ENCODE results near the gene RHBDL1.
A peak's percentile ranks its signal among the peaks of the same experiment; 100 is the strongest.

RHBDL1 gene

DNA sequence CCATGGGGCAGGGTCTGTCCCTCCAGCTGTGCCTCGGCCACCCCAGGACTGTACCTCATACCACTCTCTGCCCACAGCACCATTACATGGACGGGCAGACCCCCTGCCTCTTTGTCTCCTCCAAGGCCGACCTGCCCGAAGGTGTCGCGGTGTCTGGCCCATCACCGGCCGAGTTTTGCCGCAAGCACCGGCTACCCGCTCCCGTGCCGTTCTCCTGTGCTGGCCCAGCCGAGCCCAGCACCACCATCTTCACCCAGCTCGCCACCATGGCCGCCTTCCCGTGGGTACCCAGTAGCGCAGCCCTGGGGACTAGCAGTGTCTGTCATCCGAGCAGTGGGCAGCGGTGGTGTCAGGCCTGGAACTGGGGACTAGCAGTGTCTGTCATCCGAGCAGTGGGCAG lies 2.6 kb upstream of the RHBDL1 start:
- H3K4me3 Mint-ChIP-seq, result no peak overlapping the region
- H3K27me3 Mint-ChIP-seq, result peaks cover 13% of the 10 kb centered on the region
- no peak for ATAC-seq

DNA sequence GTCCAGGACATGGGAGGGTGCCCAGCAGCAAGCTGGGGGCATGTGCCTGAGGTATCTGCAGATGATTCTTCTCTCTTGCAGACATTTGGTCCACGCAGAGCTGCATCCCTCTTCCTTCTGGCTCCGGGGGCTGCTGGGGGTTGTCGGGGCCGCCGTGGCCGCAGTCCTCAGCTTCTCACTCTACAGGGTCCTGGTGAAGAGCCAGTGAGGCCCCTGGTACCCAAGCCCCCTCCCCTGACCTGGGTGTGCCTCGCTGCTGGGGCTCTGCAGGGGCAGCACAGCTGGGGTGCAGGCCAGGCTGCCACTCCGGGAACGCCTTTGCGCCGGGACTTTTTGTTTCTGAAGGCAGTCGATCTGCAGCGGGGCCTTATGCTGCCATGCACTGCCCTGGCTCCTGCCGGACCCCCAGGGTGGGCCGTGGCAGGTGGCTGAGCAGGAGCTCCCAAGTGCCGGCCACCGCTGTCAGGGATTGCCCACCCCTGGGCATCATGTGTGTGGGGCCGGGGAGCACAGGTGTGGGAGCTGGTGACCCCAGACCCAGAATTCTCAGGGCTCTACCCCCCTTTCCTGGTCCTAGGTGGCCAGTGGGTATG lies 2.0 kb upstream of the RHBDL1 start:
- H3K9me3 Mint-ChIP-seq, result no peaks in the 10 kb centered on the region
- H3K27ac Mint-ChIP-seq, result no peak overlapping the region
- peaks cover 23% of the 10 kb centered on the region for H3K4me1 Mint-ChIP-seq
- ATAC-seq, result no peak
- no peak overlapping the region for H3K4me3 Mint-ChIP-seq
- peaks cover 38% of the 10 kb centered on the region for H3K36me3 Mint-ChIP-seq
- H3K27me3 Mint-ChIP-seq, result peaks cover 13% of the 10 kb centered on the region

More for the DNA sequence above, 2.6 kb upstream of the RHBDL1 start:
- H3K9me3 Mint-ChIP-seq, result no peaks in the 10 kb centered on the region
- H3K4me1 Mint-ChIP-seq, result peaks cover 17% of the 10 kb centered on the region
- H3K36me3 Mint-ChIP-seq, result peaks cover 38% of the 10 kb centered on the region
- H3K27ac Mint-ChIP-seq, result no peak overlapping the region

GRCh38 chr16:674214-674881 lies 1.1 kb upstream of the RHBDL1 start:
- Mint-ChIP-seq H3K27me3 (peaks cover 13% of the 10 kb centered on the region), H3K27ac (no peak overlapping the region), H3K4me3 (peak overlapping the region; percentile 58), H3K4me1 (peaks cover 24% of the 10 kb centered on the region), H3K36me3 (peaks cover 38% of the 10 kb centered on the region), H3K9me3 (no peaks in the 10 kb centered on the region)
- ATAC-seq, result no peak

DNA sequence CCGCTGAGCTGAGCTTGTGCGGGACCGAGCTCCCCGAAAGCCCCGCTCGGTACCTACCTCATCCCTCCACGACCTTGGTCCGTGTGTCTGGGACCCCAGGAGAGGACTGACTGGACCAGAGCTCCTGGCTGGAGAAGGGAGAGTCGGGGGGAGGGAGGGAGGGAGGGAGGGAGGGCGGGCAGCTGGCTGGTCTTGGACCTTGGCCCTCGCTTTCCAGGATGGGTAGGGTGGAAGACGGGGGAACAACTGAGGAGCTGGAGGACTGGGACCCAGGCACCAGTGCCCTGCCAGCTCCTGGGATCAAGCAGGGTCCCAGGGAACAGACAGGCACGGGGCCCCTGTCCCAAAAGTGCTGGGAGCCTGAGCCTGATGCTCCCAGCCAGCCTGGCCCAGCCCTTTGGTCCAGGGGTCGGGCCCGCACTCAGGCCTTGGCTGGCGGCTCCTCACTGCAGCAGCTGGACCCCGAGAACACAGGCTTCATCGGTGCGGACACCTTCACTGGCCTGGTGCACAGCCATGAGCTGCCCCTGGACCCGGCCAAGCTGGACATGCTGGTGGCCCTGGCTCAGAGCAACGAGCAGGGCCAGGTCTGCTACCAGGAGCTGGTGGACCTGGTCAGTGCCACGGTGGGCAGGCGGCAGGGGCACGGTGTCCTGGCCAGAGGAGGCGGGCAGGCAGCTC lies 553 bp downstream of the RHBDL1 start:
- Mint-ChIP-seq H3K4me1 (peaks cover 29% of the 10 kb centered on the region), H3K27me3 (peaks cover 13% of the 10 kb centered on the region), H3K36me3 (peaks cover 26% of the 10 kb centered on the region), H3K4me3 (no peak overlapping the region), H3K27ac (no peak overlapping the region), H3K9me3 (no peaks in the 10 kb centered on the region)
- no peak for ATAC-seq

- H3K9me3 Mint-ChIP-seq, result no peaks in the 10 kb centered on the region
- H3K27ac Mint-ChIP-seq, result no peak overlapping the region
- H3K36me3 Mint-ChIP-seq, result peaks cover 22% of the 10 kb centered on the region
- no peak overlapping the region for H3K4me3 Mint-ChIP-seq
- H3K27me3 Mint-ChIP-seq, result peaks cover 13% of the 10 kb centered on the region
- H3K4me1 Mint-ChIP-seq, result peaks cover 34% of the 10 kb centered on the region
- ATAC-seq, result no peak
These were observed 1.1 kb downstream of the RHBDL1 start for GRCh38 chr16:676565-676902.

GRCh38 chr16:676913-677312 lies 1.4 kb downstream of the RHBDL1 start:
- peaks cover 22% of the 10 kb centered on the region for H3K36me3 Mint-ChIP-seq
- no peaks in the 10 kb centered on the region for H3K9me3 Mint-ChIP-seq
- H3K27ac Mint-ChIP-seq, result no peak overlapping the region
- peaks cover 38% of the 10 kb centered on the region for H3K4me1 Mint-ChIP-seq
- ATAC-seq, result no peak
- H3K27me3 Mint-ChIP-seq, result peaks cover 13% of the 10 kb centered on the region
- H3K4me3 Mint-ChIP-seq, result no peak overlapping the region

GRCh38 chr16:677316-678190 lies 2.1 kb downstream of the RHBDL1 start:
- peaks cover 43% of the 10 kb centered on the region for H3K4me1 Mint-ChIP-seq
- H3K9me3 Mint-ChIP-seq, result no peaks in the 10 kb centered on the region

GRCh38 chr16:678209-678857 lies 2.9 kb downstream of the RHBDL1 start:
- peaks cover 28% of the 10 kb centered on the region for H3K36me3 Mint-ChIP-seq
- peaks cover 13% of the 10 kb centered on the region for H3K27me3 Mint-ChIP-seq
- no peaks in the 10 kb centered on the region for H3K9me3 Mint-ChIP-seq
- H3K4me3 Mint-ChIP-seq, result peak overlapping the region; percentile 11
- no peak overlapping the region for H3K27ac Mint-ChIP-seq
- peaks cover 51% of the 10 kb centered on the region for H3K4me1 Mint-ChIP-seq
- no peak for ATAC-seq

More at GRCh38 chr16:677316-678190, 2.1 kb downstream of the RHBDL1 start:
- H3K27ac Mint-ChIP-seq, result no peak overlapping the region
- H3K36me3 Mint-ChIP-seq, result peaks cover 27% of the 10 kb centered on the region
- no peak overlapping the region for H3K4me3 Mint-ChIP-seq
- ATAC-seq, result no peak
- peaks cover 13% of the 10 kb centered on the region for H3K27me3 Mint-ChIP-seq

DNA sequence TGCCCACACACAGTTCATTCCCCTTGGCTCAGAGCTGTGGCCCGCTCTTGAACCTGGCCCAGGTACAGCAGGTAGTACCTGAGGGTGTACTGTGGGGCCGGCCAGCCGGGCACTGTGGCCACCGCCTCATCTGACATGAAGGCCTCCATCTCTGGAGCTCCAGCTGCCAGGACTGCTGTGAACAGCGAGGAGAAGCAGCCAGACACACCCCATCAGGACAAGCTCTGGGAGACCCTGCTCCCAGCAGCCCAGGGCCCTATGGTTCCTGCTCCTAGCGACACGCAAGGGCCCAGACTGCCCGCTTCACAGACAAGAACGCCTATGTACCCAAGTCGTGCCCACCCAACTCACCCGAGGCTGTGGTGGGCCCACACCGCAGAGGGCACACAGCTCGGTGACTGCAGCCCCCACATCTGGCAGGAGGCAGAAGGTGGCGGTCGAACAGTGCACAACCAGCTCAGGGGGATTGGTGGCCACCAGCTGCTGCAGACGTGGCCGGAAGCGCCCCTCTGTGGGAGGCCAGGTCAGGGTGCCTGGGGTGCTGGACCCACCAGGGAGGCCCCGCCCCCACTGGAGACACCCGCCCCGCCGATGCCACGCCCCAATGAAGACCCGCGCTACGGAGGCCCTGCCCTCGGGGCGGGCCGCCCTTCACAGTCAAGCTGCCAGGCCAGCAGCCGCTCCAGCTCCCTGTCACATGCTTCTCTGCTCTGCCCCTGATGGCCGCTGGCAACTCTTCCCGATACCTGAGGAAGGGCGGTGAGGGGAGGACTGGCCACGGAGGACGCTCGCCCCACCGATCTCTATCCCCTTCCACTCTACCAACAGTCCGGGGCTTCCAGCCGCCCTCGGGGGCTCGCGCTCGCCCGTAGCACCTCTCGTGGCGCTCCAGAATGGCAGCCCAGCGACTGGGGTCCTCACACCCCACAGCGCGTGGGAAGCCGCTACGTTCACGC lies 3.7 kb downstream of the RHBDL1 start:
- H3K9me3 Mint-ChIP-seq, result no peaks in the 10 kb centered on the region
- H3K27ac Mint-ChIP-seq, result peak overlapping the region; percentile 67
- H3K36me3 Mint-ChIP-seq, result peaks cover 25% of the 10 kb centered on the region
- ATAC-seq, result no peak
- peaks cover 13% of the 10 kb centered on the region for H3K27me3 Mint-ChIP-seq
- peak overlapping the region; percentile 69 for H3K4me3 Mint-ChIP-seq
- peaks cover 54% of the 10 kb centered on the region for H3K4me1 Mint-ChIP-seq

- Mint-ChIP-seq H3K9me3 (no peaks in the 10 kb centered on the region), H3K27me3 (peaks cover 8% of the 10 kb centered on the region), H3K4me1 (peaks cover 58% of the 10 kb centered on the region), H3K4me3 (peak within 1 kb of the TSS; percentile 84), H3K36me3 (peaks cover 19% of the 10 kb centered on the region), H3K27ac (peak within 1 kb of the TSS; percentile 67)
- ATAC-seq, result peak; percentile 67
These were observed 4.5 kb downstream of the RHBDL1 start, which contains the start of gene STUB1 for GRCh38 chr16:679814-680624. STUB1 (plus strand) TSS chr16:680410; CDS start chr16:680526, 116 bp downstream.

GRCh38 chr16:680625-680945 lies 5.1 kb downstream of the RHBDL1 start:
- Mint-ChIP-seq H3K27ac (peak overlapping the region; percentile 67), H3K4me1 (peaks cover 56% of the 10 kb centered on the region), H3K36me3 (peaks cover 18% of the 10 kb centered on the region), H3K27me3 (peaks cover 2% of the 10 kb centered on the region), H3K4me3 (peak overlapping the region; percentile 84), H3K9me3 (no peaks in the 10 kb centered on the region)
- ATAC-seq, result no peak

DNA sequence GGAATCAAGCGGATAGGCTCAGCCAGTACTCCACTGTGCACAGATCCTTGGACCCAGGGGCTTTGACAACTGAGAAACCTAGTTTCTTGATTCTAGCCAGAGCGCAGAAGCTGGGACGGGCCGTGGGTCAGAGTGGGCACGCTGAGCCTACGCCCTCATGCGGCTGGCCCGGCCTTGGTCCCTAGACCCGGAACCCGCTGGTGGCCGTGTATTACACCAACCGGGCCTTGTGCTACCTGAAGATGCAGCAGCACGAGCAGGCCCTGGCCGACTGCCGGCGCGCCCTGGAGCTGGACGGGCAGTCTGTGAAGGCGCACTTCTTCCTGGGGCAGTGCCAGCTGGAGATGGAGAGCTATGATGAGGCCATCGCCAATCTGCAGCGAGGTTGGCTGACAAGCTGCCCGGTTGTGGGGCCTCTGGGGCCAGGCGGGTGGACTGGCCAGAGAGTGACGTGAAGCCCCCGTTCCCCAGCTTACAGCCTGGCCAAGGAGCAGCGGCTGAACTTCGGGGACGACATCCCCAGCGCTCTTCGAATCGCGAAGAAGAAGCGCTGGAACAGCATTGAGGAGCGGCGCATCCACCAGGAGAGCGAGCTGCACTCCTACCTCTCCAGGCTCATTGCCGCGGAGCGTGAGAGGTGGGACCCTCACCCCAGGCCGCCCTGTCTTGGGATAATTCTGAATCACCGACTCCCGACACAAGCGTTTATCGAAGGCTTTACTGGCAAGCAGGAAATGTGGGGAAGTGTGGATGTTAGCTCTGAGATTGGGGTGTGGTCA lies 5.7 kb downstream of the RHBDL1 start:
- H3K36me3 Mint-ChIP-seq, result peaks cover 21% of the 10 kb centered on the region
- H3K27ac Mint-ChIP-seq, result peak overlapping the region; percentile 67
- ATAC-seq, result no peak
- H3K27me3 Mint-ChIP-seq, result no peaks in the 10 kb centered on the region
- H3K9me3 Mint-ChIP-seq, result no peaks in the 10 kb centered on the region
- H3K4me1 Mint-ChIP-seq, result peaks cover 56% of the 10 kb centered on the region
- H3K4me3 Mint-ChIP-seq, result peak overlapping the region; percentile 84

Measured in stimulated activated memory B cell treated with anti-CD40 and anti-IgM and Interleukin-4, amounts not matched to agents 10 μg/mL and 1 μg/mL and 100 μg/mL, for 72 hours (primary cell).